ENCODE data around the gene PRELP.

GRCh38 chr1:203464226-203464625 lies 11.4 kb upstream of the PRELP start:
- TF ChIP-seq CTCF (IDR thresholded peaks at IDR 0.05; ENCODE audit: insufficient read depth, low read depth, low read length) (no peak), EZH2 (IDR thresholded peaks at IDR 0.05; ENCODE audit: insufficient read depth, low read length) (no peak)

Measured in astrocyte (in vitro differentiated cells and primary cell).